Measurements from ENCODE around the gene HTT.
A peak's percentile ranks its signal among the peaks of the same experiment; 100 is the strongest.

- TF ChIP-seq, protein P1, sequence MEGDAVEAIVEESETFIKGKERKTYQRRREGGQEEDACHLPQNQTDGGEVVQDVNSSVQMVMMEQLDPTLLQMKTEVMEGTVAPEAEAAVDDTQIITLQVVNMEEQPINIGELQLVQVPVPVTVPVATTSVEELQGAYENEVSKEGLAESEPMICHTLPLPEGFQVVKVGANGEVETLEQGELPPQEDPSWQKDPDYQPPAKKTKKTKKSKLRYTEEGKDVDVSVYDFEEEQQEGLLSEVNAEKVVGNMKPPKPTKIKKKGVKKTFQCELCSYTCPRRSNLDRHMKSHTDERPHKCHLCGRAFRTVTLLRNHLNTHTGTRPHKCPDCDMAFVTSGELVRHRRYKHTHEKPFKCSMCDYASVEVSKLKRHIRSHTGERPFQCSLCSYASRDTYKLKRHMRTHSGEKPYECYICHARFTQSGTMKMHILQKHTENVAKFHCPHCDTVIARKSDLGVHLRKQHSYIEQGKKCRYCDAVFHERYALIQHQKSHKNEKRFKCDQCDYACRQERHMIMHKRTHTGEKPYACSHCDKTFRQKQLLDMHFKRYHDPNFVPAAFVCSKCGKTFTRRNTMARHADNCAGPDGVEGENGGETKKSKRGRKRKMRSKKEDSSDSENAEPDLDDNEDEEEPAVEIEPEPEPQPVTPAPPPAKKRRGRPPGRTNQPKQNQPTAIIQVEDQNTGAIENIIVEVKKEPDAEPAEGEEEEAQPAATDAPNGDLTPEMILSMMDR (IDR thresholded peaks at IDR 0.05) = peak in 1 of 6 experiments; percentile 21
- no peak for TF ChIP-seq POLR2A (IDR thresholded peaks at IDR 0.05)
Measured at GRCh38 chr4:3291411-3291968, 217.0 kb downstream of the HTT start.

Data from esophagus squamous epithelium (tissue), 4 donors.